ENCODE measurements around the gene TRAPPC10.

GRCh38 chr21:44072111-44072510 is 60.0 kb downstream of the TRAPPC10 start:
- TF ChIP-seq EZH2 (IDR thresholded peaks at IDR 0.05; ENCODE audit: borderline replicate concordance, insufficient read depth, low read depth, low read length, poor library complexity, severe bottlenecking) (no peak), CTCF (IDR thresholded peaks at IDR 0.05) (no peak)
